Type B pancreatic cell (in vitro differentiated cells): ENCODE measurements around the gene GPR157. TPM values are rescaled to one million over a fixed set of nuclear protein-coding genes. Genes with fewer than 3 reads are reported as not detected.

Source experiments
- DNase-seq: peaks from one replicate; pipeline ENCODE4 v3.0.0; 2021; ENCODE audit warnings: mixed read lengths; ENCODE audit not compliant: unreplicated experiment; ENCODE audit errors: extremely low spot score
- H3K27ac Mint-ChIP-seq: 2 replicates; pipeline ENCODE4 v1.8.0; 2021; ENCODE audit warnings: mild to moderate bottlenecking, mixed read lengths
- H3K27me3 Mint-ChIP-seq: 2 replicates; pipeline ENCODE4 v1.8.0; 2021; ENCODE audit warnings: mixed read lengths
- H3K36me3 Mint-ChIP-seq: 2 replicates; pipeline ENCODE4 v1.8.0; 2021; ENCODE audit warnings: mixed read lengths
- H3K4me1 Mint-ChIP-seq: one replicate; pipeline ENCODE4 v1.8.0; 2021; ENCODE audit warnings: mixed read lengths; ENCODE audit not compliant: unreplicated experiment
- H3K4me3 Mint-ChIP-seq: 2 replicates; pipeline ENCODE4 v1.8.0; 2021; ENCODE audit warnings: mild to moderate bottlenecking, mixed read lengths
- H3K9me3 Mint-ChIP-seq: 2 replicates; pipeline ENCODE4 v1.8.0; 2021; ENCODE audit warnings: mixed read lengths
- CTCF ChIP-seq: fragments of 200-600 bp; sonication (generic); conservative IDR thresholded peaks from 2 replicates; pipeline ENCODE4 v1.5.0; 2021; ENCODE audit warnings: antibody characterized with exemption, mild to moderate bottlenecking
- total RNA-seq: library from RNA; stranded (reverse); gene quantifications from 2 replicates; pipeline ENCODE4 v1.2.1, GENCODE V29; 2021; ENCODE audit warnings: low replicate concordance

Gene GPR157
- total RNA-seq, 1 donor from 2014 or later = 7.7 TPM

- no peak overlapping the region for H3K4me3 Mint-ChIP-seq
- TF ChIP-seq CTCF = no peak
Observed at GRCh38 chr1:9066945-9067807, 61.7 kb downstream of the GPR157 start.

GRCh38 chr1:9065213-9065751 is 63.6 kb downstream of the GPR157 start:
- H3K27me3 Mint-ChIP-seq = no peaks in the 10 kb centered on the region
- no peak for TF ChIP-seq CTCF
- no peaks in the 10 kb centered on the region for H3K36me3 Mint-ChIP-seq
- H3K9me3 Mint-ChIP-seq = no peaks in the 10 kb centered on the region
- no peak for DNase-seq
- H3K4me3 Mint-ChIP-seq = no peak overlapping the region
- peaks cover 28% of the 10 kb centered on the region for H3K4me1 Mint-ChIP-seq
- no peak overlapping the region for H3K27ac Mint-ChIP-seq

More at GRCh38 chr1:9066945-9067807, 61.7 kb downstream of the GPR157 start:
- Mint-ChIP-seq H3K27ac (no peak overlapping the region), H3K9me3 (no peaks in the 10 kb centered on the region), H3K27me3 (no peaks in the 10 kb centered on the region), H3K36me3 (no peaks in the 10 kb centered on the region), H3K4me1 (peaks cover 21% of the 10 kb centered on the region)
- no peak for DNase-seq

- no peak overlapping the region for H3K4me3 Mint-ChIP-seq
- no peak for TF ChIP-seq CTCF
- H3K27ac Mint-ChIP-seq = no peak overlapping the region
- no peaks in the 10 kb centered on the region for H3K27me3 Mint-ChIP-seq
- no peaks in the 10 kb centered on the region for H3K9me3 Mint-ChIP-seq
- DNase-seq = no peak
- H3K4me1 Mint-ChIP-seq = peaks cover 23% of the 10 kb centered on the region
- no peaks in the 10 kb centered on the region for H3K36me3 Mint-ChIP-seq
Observed at GRCh38 chr1:9062846-9063245, 66.1 kb downstream of the GPR157 start.

- no peak for TF ChIP-seq CTCF
- peak overlapping the region; percentile 3 for H3K27ac Mint-ChIP-seq
- no peak overlapping the region for H3K4me3 Mint-ChIP-seq
- H3K9me3 Mint-ChIP-seq = no peaks in the 10 kb centered on the region
- no peak for DNase-seq
- H3K4me1 Mint-ChIP-seq = peaks cover 23% of the 10 kb centered on the region
- no peaks in the 10 kb centered on the region for H3K36me3 Mint-ChIP-seq
- H3K27me3 Mint-ChIP-seq = no peaks in the 10 kb centered on the region
Observed at GRCh38 chr1:9062021-9062471, 66.9 kb downstream of the GPR157 start.

GRCh38 chr1:9061252-9061960 is 67.5 kb downstream of the GPR157 start:
- Mint-ChIP-seq H3K36me3 (no peaks in the 10 kb centered on the region), H3K9me3 (no peaks in the 10 kb centered on the region), H3K27ac (peak overlapping the region; percentile 56), H3K4me3 (no peak overlapping the region), H3K4me1 (peaks cover 23% of the 10 kb centered on the region), H3K27me3 (no peaks in the 10 kb centered on the region)
- TF ChIP-seq CTCF = no peak
- no peak for DNase-seq
